Measurements from ENCODE around the gene STX16.

The STX16 gene

GRCh38 chr20:58690396-58691135, 39.5 kb downstream of the STX16 start:
- no peak for ATAC-seq
- TF ChIP-seq RARB (CRISPR knock-in tag; IDR thresholded peaks at IDR 0.05) (no peak), ARNTL (CRISPR knock-in tag; IDR thresholded peaks at IDR 0.05; ENCODE audit: borderline replicate concordance, low read depth) (no peak), GLIS3 (CRISPR knock-in tag; IDR thresholded peaks at IDR 0.05) (no peak), CSRNP3 (CRISPR knock-in tag; IDR thresholded peaks at IDR 0.05) (no peak), TOX (CRISPR knock-in tag; IDR thresholded peaks at IDR 0.05; ENCODE audit: borderline replicate concordance) (no peak), ZNF565 (CRISPR knock-in tag; conservative IDR thresholded peaks at IDR 0.05; ENCODE audit: low read depth) (no peak), ZNF70 (CRISPR knock-in tag; IDR thresholded peaks at IDR 0.05) (no peak), ZFP30 (CRISPR knock-in tag; IDR thresholded peaks at IDR 0.05) (no peak), OSR1 (CRISPR knock-in tag; IDR thresholded peaks at IDR 0.05) (no peak), PPARA (CRISPR knock-in tag; IDR thresholded peaks at IDR 0.05; ENCODE audit: borderline replicate concordance) (no peak), ZFP3 (CRISPR knock-in tag; IDR thresholded peaks at IDR 0.05) (no peak), BACH2 (CRISPR knock-in tag; IDR thresholded peaks at IDR 0.05; ENCODE audit: borderline replicate concordance) (no peak), ZNF8 (CRISPR knock-in tag; IDR thresholded peaks at IDR 0.05) (no peak), SNAI2 (CRISPR knock-in tag; IDR thresholded peaks at IDR 0.05) (no peak), TSHZ2 (CRISPR knock-in tag; IDR thresholded peaks at IDR 0.05) (no peak), TCF4 (CRISPR knock-in tag; IDR thresholded peaks at IDR 0.05; ENCODE audit: borderline replicate concordance) (no peak)

- ATAC-seq = no peak
- TF ChIP-seq CREB5 (CRISPR knock-in tag; IDR thresholded peaks at IDR 0.05; ENCODE audit: low read depth) (no peak), ZC3H10 (CRISPR knock-in tag; IDR thresholded peaks at IDR 0.05) (no peak), ARNTL (CRISPR knock-in tag; IDR thresholded peaks at IDR 0.05; ENCODE audit: borderline replicate concordance, low read depth) (no peak), OSR1 (CRISPR knock-in tag; IDR thresholded peaks at IDR 0.05) (no peak), PPARA (CRISPR knock-in tag; IDR thresholded peaks at IDR 0.05; ENCODE audit: borderline replicate concordance) (no peak), ZFP30 (CRISPR knock-in tag; IDR thresholded peaks at IDR 0.05) (no peak), CSDC2 (CRISPR knock-in tag; IDR thresholded peaks at IDR 0.05) (no peak), POU6F1 (CRISPR knock-in tag; IDR thresholded peaks at IDR 0.05; ENCODE audit: borderline replicate concordance, low read depth) (no peak), TSHZ2 (CRISPR knock-in tag; IDR thresholded peaks at IDR 0.05) (no peak), RARB (CRISPR knock-in tag; IDR thresholded peaks at IDR 0.05) (no peak), BACH2 (CRISPR knock-in tag; IDR thresholded peaks at IDR 0.05; ENCODE audit: borderline replicate concordance) (no peak), ISL1 (CRISPR knock-in tag; IDR thresholded peaks at IDR 0.05) (no peak), GLIS3 (CRISPR knock-in tag; IDR thresholded peaks at IDR 0.05) (no peak), PATZ1 (CRISPR knock-in tag; IDR thresholded peaks at IDR 0.05; ENCODE audit: borderline replicate concordance) (no peak), ZFP3 (CRISPR knock-in tag; IDR thresholded peaks at IDR 0.05) (no peak), TCF4 (CRISPR knock-in tag; IDR thresholded peaks at IDR 0.05; ENCODE audit: borderline replicate concordance) (no peak), ZNF70 (CRISPR knock-in tag; IDR thresholded peaks at IDR 0.05) (no peak), ZNF565 (CRISPR knock-in tag; conservative IDR thresholded peaks at IDR 0.05; ENCODE audit: low read depth) (no peak), ZNF8 (CRISPR knock-in tag; IDR thresholded peaks at IDR 0.05) (no peak), ESRRG (CRISPR knock-in tag; IDR thresholded peaks at IDR 0.05) (no peak)
These were observed 40.9 kb downstream of the STX16 start for GRCh38 chr20:58691773-58692578.

Data from SK-N-SH treated with all-trans-retinoic acid at 6 μM for 48 hours (cell line).